Liver (tissue), 9 donors: ENCODE results near the gene SLC38A1. TPM values are rescaled to one million over a fixed set of nuclear protein-coding genes. Genes with fewer than 3 reads are reported as not detected.

Experiments
- DNase-seq: peaks from one replicate; pipeline ENCODE4 v3.0.0-alpha.2; 2017; ENCODE audit warnings: low spot score
- H3K27ac ChIP-seq, 2 donors: one replicate each; pipeline ENCODE4 v1.7.0; 2013; ENCODE audit warnings: inconsistent platforms in 2 of 2, low read length in 2 of 2, control low read depth in 1 of 2, low read depth in 1 of 2, mild to moderate bottlenecking in 1 of 2
- H3K27me3 ChIP-seq, 4 donors: one replicate each; pipeline versions ENCODE4 v1.6.1 to v1.7.0; 2013; ENCODE audit warnings: low read length in 3 of 4, inconsistent platforms in 1 of 4, mild to moderate bottlenecking in 1 of 4, moderate library complexity in 1 of 4; ENCODE audit not compliant: control insufficient read depth in 4 of 4, insufficient read depth in 4 of 4
- H3K36me3 ChIP-seq, 4 donors: one replicate each; pipeline versions ENCODE4 v1.6.1 to v1.7.0; 2013; ENCODE audit warnings: low read length in 3 of 4, mild to moderate bottlenecking in 3 of 4, low read depth in 1 of 4, moderate library complexity in 1 of 4; ENCODE audit not compliant: control insufficient read depth in 4 of 4, insufficient read depth in 3 of 4
- H3K4me1 ChIP-seq, 4 donors: one replicate each; pipeline versions ENCODE4 v1.6.1 to v1.7.0; 2013; ENCODE audit warnings: low read length in 3 of 4, mild to moderate bottlenecking in 3 of 4, moderate library complexity in 1 of 4; ENCODE audit not compliant: control insufficient read depth in 4 of 4, insufficient read depth in 4 of 4
- H3K4me3 ChIP-seq, 3 donors: one replicate each; pipeline versions ENCODE4 v1.6.1 to v1.7.0; 2013; ENCODE audit warnings: low read length in 3 of 3, control low read depth in 1 of 3, low read depth in 1 of 3, mild to moderate bottlenecking in 1 of 3
- H3K9ac ChIP-seq, 2 donors: one replicate each; pipeline ENCODE4 v1.7.0; 2013; ENCODE audit warnings: low read length in 2 of 2, mild to moderate bottlenecking in 2 of 2, moderate library complexity in 2 of 2, control low read depth in 1 of 2, low read depth in 1 of 2
- H3K9me3 ChIP-seq, 4 donors: one replicate each; pipeline versions ENCODE4 v1.6.1 to v1.7.0; 2013; ENCODE audit warnings: low read length in 3 of 4; ENCODE audit not compliant: control insufficient read depth in 4 of 4
- EGR1 ChIP-seq, 2 donors: IDR thresholded peaks; 2 replicates each; pipeline ENCODE4 v1.6.1; 2016 to 2018; ENCODE audit warnings: antibody characterized with exemption in 2 of 2, low read depth in 2 of 2
- FOXA1 ChIP-seq: IDR thresholded peaks from 2 replicates; pipeline ENCODE4 v1.6.1; 2016; ENCODE audit warnings: antibody characterized with exemption
- FOXA2 ChIP-seq: IDR thresholded peaks from 2 replicates; pipeline ENCODE4 v1.6.1; 2016; ENCODE audit warnings: antibody characterized with exemption
- GABPA ChIP-seq, 2 donors: IDR thresholded peaks in 1 of 2; conservative IDR thresholded peaks in 1 of 2; 2 replicates each; pipeline ENCODE4 v1.6.1; 2016; ENCODE audit warnings: antibody characterized with exemption in 2 of 2, mild to moderate bottlenecking in 1 of 2, moderate library complexity in 1 of 2
- HNF4A ChIP-seq, 2 donors: conservative IDR thresholded peaks; 2 replicates each; pipeline ENCODE4 v1.6.1; 2016; ENCODE audit warnings: antibody characterized with exemption in 2 of 2, mild to moderate bottlenecking in 2 of 2
- HNF4G ChIP-seq: IDR thresholded peaks from 2 replicates; pipeline ENCODE4 v1.6.1; 2016; ENCODE audit warnings: antibody characterized with exemption
- JUND ChIP-seq, 2 donors: IDR thresholded peaks; 2 replicates each; pipeline ENCODE4 v1.6.1; 2016; ENCODE audit warnings: antibody characterized with exemption in 2 of 2
- NR2F2 ChIP-seq: IDR thresholded peaks from 2 replicates; pipeline ENCODE4 v1.6.1; 2016; ENCODE audit warnings: antibody characterized with exemption
- RAD21 ChIP-seq, 2 donors: IDR thresholded peaks; 2 replicates each; pipeline ENCODE4 v1.6.1; 2016; ENCODE audit warnings: antibody characterized with exemption in 2 of 2, mild to moderate bottlenecking in 2 of 2
- RXRA ChIP-seq, 2 donors: IDR thresholded peaks; 2 replicates each; pipeline ENCODE4 v1.6.1; 2017 to 2018; ENCODE audit warnings: antibody characterized with exemption in 2 of 2, mild to moderate bottlenecking in 1 of 2
- SP1 ChIP-seq: IDR thresholded peaks from 2 replicates; pipeline ENCODE4 v1.6.1; 2018; ENCODE audit warnings: antibody characterized with exemption, mild to moderate bottlenecking
- TAF1 ChIP-seq: conservative IDR thresholded peaks from 2 replicates; pipeline ENCODE4 v1.6.1; 2016; ENCODE audit warnings: antibody characterized with exemption, mild to moderate bottlenecking
- YY1 ChIP-seq: IDR thresholded peaks from 2 replicates; pipeline ENCODE4 v1.6.1; 2016; ENCODE audit warnings: antibody characterized with exemption, mild to moderate bottlenecking
- WGBS: extraction: QIAGEN DNeasy Blood & Tissue Kit; methylation state at CpG from one replicate; pipeline ENCODE4 v1.1.7; 2013; 5-methylcytosine and 5-hydroxymethylcytosine counted together
- polyA plus RNA-seq, 2 donors: library from polyadenylated mRNA; stranded (reverse) in 1 of 2; unstranded in 1 of 2; fragments of 200-250 nt in 1 of 2; fragments of >200 nt in 1 of 2; fragmentation: Nextera tagmentation in 1 of 2; extraction: Ambion mirVana in 1 of 2; gene quantifications; one replicate each; pipeline versions ENCODE4 v1.2.1 to v1.2.3, GENCODE V29; 2013 to 2015
- total RNA-seq, 2 donors: library from RNA; depleted of rRNA; stranded (reverse); fragments of >200 nt; gene quantifications; one replicate each; pipeline ENCODE4 v1.2.3, GENCODE V29; 2014
- TF ChIP-seq, protein P1 (sequence below): fragments of 150-350 bp; IDR thresholded peaks from 2 replicates; pipeline ENCODE4 v1.5.1; 2017; ENCODE audit warnings: improper control_type of control experiment, low read depth, low read length; ENCODE audit not compliant: missing input control
- TF ChIP-seq, protein P2 (sequence below): IDR thresholded peaks from 2 replicates; pipeline ENCODE4 v1.6.1; 2016; ENCODE audit warnings: antibody characterized with exemption
- TF ChIP-seq, protein P3 (sequence below): IDR thresholded peaks from 2 replicates; pipeline ENCODE4 v1.6.1; 2016; ENCODE audit warnings: antibody characterized with exemption
- TF ChIP-seq, protein P4 (sequence below): IDR thresholded peaks from 2 replicates; pipeline ENCODE4 v1.6.1; 2016; ENCODE audit warnings: antibody characterized with exemption, mild to moderate bottlenecking
- TF ChIP-seq, protein P5 (sequence below): IDR thresholded peaks from 2 replicates; pipeline ENCODE4 v1.6.1; 2016; ENCODE audit warnings: antibody characterized with exemption
- donor health status: healthy.
- donor health status: healthy.
- donor health status: healthy.
- donor health status: healthy.
- donor health status: healthy.

The SLC38A1 gene
- total and polyA plus RNA-seq, 4 donors, result 6.2 to 14.9 (median 9.6) TPM

DNA sequence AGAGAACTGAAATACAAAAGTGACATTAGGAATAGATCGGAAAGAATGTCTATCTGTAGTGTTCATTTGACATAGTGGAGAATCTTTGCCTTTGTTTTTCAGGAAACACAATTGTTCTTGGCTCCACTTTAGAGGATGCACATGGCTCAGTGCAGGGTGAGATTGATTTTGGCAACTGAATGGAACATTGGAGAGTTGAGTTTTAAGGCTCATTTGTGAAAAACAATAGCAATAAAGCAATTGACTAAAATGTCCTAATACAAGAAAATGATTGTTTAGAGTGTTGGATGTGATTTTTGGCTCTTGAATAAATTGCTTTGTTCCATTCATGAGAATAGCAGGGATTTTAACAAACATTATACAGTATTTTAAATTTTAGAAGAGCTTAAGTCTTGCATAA lies 116.4 kb downstream of the SLC38A1 start:
- WGBS, result 81% methylated on average over 1 of the region's 1 CpG
- Histone ChIP-seq H3K27me3 (no peaks in the 10 kb centered on the region), H3K4me1 (no peaks in the 10 kb centered on the region), H3K36me3 (no peaks in the 10 kb centered on the region), H3K4me3 (no peak overlapping the region), H3K9ac (no peak overlapping the region), H3K9me3 (no peaks in the 10 kb centered on the region), H3K27ac (no peak overlapping the region)
- DNase-seq, result no peak
- TF ChIP-seq, protein P1, sequence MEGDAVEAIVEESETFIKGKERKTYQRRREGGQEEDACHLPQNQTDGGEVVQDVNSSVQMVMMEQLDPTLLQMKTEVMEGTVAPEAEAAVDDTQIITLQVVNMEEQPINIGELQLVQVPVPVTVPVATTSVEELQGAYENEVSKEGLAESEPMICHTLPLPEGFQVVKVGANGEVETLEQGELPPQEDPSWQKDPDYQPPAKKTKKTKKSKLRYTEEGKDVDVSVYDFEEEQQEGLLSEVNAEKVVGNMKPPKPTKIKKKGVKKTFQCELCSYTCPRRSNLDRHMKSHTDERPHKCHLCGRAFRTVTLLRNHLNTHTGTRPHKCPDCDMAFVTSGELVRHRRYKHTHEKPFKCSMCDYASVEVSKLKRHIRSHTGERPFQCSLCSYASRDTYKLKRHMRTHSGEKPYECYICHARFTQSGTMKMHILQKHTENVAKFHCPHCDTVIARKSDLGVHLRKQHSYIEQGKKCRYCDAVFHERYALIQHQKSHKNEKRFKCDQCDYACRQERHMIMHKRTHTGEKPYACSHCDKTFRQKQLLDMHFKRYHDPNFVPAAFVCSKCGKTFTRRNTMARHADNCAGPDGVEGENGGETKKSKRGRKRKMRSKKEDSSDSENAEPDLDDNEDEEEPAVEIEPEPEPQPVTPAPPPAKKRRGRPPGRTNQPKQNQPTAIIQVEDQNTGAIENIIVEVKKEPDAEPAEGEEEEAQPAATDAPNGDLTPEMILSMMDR, result no peak
- TF ChIP-seq RXRA (IDR thresholded peaks at IDR 0.05), result no peak
- no peak for TF ChIP-seq FOXA2
- TF ChIP-seq GABPA (IDR thresholded peaks at IDR 0.05 in 1 of 2, conservative IDR thresholded peaks at IDR 0.05 in 1 of 2), result no peak
- TF ChIP-seq, protein P2, sequence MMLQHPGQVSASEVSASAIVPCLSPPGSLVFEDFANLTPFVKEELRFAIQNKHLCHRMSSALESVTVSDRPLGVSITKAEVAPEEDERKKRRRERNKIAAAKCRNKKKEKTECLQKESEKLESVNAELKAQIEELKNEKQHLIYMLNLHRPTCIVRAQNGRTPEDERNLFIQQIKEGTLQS, result no peak
- no peak for TF ChIP-seq SP1
- TF ChIP-seq NR2F2, result no peak
- no peak for TF ChIP-seq FOXA1
- TF ChIP-seq RAD21 (IDR thresholded peaks at IDR 0.05), result no peak
- no peak for TF ChIP-seq EGR1 (IDR thresholded peaks at IDR 0.05; ENCODE audit: low read depth in 2 of 2)
- TF ChIP-seq TAF1, result no peak
- TF ChIP-seq HNF4A (conservative IDR thresholded peaks at IDR 0.05), result no peak
- TF ChIP-seq, protein P3, sequence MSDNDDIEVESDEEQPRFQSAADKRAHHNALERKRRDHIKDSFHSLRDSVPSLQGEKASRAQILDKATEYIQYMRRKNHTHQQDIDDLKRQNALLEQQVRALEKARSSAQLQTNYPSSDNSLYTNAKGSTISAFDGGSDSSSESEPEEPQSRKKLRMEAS, result no peak
- TF ChIP-seq YY1, result no peak
- TF ChIP-seq HNF4G, result no peak
- TF ChIP-seq, protein P4, sequence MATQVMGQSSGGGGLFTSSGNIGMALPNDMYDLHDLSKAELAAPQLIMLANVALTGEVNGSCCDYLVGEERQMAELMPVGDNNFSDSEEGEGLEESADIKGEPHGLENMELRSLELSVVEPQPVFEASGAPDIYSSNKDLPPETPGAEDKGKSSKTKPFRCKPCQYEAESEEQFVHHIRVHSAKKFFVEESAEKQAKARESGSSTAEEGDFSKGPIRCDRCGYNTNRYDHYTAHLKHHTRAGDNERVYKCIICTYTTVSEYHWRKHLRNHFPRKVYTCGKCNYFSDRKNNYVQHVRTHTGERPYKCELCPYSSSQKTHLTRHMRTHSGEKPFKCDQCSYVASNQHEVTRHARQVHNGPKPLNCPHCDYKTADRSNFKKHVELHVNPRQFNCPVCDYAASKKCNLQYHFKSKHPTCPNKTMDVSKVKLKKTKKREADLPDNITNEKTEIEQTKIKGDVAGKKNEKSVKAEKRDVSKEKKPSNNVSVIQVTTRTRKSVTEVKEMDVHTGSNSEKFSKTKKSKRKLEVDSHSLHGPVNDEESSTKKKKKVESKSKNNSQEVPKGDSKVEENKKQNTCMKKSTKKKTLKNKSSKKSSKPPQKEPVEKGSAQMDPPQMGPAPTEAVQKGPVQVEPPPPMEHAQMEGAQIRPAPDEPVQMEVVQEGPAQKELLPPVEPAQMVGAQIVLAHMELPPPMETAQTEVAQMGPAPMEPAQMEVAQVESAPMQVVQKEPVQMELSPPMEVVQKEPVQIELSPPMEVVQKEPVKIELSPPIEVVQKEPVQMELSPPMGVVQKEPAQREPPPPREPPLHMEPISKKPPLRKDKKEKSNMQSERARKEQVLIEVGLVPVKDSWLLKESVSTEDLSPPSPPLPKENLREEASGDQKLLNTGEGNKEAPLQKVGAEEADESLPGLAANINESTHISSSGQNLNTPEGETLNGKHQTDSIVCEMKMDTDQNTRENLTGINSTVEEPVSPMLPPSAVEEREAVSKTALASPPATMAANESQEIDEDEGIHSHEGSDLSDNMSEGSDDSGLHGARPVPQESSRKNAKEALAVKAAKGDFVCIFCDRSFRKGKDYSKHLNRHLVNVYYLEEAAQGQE, result no peak
- no peak for TF ChIP-seq JUND (IDR thresholded peaks at IDR 0.05)
- TF ChIP-seq, protein P5, sequence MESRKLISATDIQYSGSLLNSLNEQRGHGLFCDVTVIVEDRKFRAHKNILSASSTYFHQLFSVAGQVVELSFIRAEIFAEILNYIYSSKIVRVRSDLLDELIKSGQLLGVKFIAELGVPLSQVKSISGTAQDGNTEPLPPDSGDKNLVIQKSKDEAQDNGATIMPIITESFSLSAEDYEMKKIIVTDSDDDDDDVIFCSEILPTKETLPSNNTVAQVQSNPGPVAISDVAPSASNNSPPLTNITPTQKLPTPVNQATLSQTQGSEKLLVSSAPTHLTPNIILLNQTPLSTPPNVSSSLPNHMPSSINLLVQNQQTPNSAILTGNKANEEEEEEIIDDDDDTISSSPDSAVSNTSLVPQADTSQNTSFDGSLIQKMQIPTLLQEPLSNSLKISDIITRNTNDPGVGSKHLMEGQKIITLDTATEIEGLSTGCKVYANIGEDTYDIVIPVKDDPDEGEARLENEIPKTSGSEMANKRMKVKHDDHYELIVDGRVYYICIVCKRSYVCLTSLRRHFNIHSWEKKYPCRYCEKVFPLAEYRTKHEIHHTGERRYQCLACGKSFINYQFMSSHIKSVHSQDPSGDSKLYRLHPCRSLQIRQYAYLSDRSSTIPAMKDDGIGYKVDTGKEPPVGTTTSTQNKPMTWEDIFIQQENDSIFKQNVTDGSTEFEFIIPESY, result no peak
